SK-N-SH (cell line): ENCODE data around the gene FSTL5.

ENCODE experiments used
- EP300 ChIP-seq, 2 experiments: IDR thresholded peaks; 2 replicates each; pipeline versions ENCODE4 v1.4.0 to v1.6.1; 2012; ENCODE audit warnings: borderline replicate concordance in 1 of 2, low read depth in 1 of 2, low read length in 1 of 2
- JUND ChIP-seq: IDR thresholded peaks from 2 replicates; pipeline ENCODE4 v1.4.0; 2012
- USF1 ChIP-seq: IDR thresholded peaks from 2 replicates; pipeline ENCODE4 v1.4.0; 2012; ENCODE audit warnings: low read depth, borderline replicate concordance
- YY1 ChIP-seq: IDR thresholded peaks from 2 replicates; pipeline ENCODE4 v1.4.0; 2012; ENCODE audit warnings: low read depth, mild to moderate bottlenecking
- ZBTB33 ChIP-seq: IDR thresholded peaks from 2 replicates; pipeline ENCODE4 v1.4.0; 2012; ENCODE audit warnings: low read depth, borderline replicate concordance
- TF ChIP-seq, protein P1 (sequence below): fragments of 200-600 bp; sonication (generic); IDR thresholded peaks from 2 replicates; pipeline ENCODE4 v1.6.1; 2017; ENCODE audit warnings: antibody characterized with exemption, mild to moderate bottlenecking, moderate library complexity
- TF ChIP-seq, protein P2 (sequence below): IDR thresholded peaks from 2 replicates; pipeline ENCODE4 v1.6.1; 2012; ENCODE audit warnings: mild to moderate bottlenecking, low read depth, low read length, moderate library complexity

- TF ChIP-seq, protein P1, sequence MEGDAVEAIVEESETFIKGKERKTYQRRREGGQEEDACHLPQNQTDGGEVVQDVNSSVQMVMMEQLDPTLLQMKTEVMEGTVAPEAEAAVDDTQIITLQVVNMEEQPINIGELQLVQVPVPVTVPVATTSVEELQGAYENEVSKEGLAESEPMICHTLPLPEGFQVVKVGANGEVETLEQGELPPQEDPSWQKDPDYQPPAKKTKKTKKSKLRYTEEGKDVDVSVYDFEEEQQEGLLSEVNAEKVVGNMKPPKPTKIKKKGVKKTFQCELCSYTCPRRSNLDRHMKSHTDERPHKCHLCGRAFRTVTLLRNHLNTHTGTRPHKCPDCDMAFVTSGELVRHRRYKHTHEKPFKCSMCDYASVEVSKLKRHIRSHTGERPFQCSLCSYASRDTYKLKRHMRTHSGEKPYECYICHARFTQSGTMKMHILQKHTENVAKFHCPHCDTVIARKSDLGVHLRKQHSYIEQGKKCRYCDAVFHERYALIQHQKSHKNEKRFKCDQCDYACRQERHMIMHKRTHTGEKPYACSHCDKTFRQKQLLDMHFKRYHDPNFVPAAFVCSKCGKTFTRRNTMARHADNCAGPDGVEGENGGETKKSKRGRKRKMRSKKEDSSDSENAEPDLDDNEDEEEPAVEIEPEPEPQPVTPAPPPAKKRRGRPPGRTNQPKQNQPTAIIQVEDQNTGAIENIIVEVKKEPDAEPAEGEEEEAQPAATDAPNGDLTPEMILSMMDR: no peak
- TF ChIP-seq YY1 (no peak), USF1 (no peak), ZBTB33 (no peak), JUND (no peak), EP300 (IDR thresholded peaks at IDR 0.05; ENCODE audit: borderline replicate concordance in 1 of 2, low read depth in 1 of 2, low read length in 1 of 2) (no peak)
- TF ChIP-seq, protein P2, sequence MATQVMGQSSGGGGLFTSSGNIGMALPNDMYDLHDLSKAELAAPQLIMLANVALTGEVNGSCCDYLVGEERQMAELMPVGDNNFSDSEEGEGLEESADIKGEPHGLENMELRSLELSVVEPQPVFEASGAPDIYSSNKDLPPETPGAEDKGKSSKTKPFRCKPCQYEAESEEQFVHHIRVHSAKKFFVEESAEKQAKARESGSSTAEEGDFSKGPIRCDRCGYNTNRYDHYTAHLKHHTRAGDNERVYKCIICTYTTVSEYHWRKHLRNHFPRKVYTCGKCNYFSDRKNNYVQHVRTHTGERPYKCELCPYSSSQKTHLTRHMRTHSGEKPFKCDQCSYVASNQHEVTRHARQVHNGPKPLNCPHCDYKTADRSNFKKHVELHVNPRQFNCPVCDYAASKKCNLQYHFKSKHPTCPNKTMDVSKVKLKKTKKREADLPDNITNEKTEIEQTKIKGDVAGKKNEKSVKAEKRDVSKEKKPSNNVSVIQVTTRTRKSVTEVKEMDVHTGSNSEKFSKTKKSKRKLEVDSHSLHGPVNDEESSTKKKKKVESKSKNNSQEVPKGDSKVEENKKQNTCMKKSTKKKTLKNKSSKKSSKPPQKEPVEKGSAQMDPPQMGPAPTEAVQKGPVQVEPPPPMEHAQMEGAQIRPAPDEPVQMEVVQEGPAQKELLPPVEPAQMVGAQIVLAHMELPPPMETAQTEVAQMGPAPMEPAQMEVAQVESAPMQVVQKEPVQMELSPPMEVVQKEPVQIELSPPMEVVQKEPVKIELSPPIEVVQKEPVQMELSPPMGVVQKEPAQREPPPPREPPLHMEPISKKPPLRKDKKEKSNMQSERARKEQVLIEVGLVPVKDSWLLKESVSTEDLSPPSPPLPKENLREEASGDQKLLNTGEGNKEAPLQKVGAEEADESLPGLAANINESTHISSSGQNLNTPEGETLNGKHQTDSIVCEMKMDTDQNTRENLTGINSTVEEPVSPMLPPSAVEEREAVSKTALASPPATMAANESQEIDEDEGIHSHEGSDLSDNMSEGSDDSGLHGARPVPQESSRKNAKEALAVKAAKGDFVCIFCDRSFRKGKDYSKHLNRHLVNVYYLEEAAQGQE: no peak
These were observed 645.9 kb downstream of the FSTL5 start for GRCh38 chr4:161517941-161518340.
